CD14-positive monocyte (primary cell): Measurements from ENCODE around the gene DNMT3A. TPM values are rescaled to one million over a fixed set of nuclear protein-coding genes. Genes with fewer than 3 reads are reported as not detected.

Source experiments
- DNase-seq, 3 donors: peaks; one replicate each; pipeline ENCODE4 v3.0.0-alpha.2; 2011 to 2022
- H2AFZ ChIP-seq: 2 replicates; pipeline ENCODE4 v1.6.0; 2012; ENCODE audit warnings: mild to moderate bottlenecking, low read depth, low read length, inconsistent platforms; ENCODE audit not compliant: insufficient read depth, poor library complexity, severe bottlenecking
- H3K27ac ChIP-seq, 2 donors: 1 replicate in 1 of 2; 2 replicates in 1 of 2; pipeline ENCODE4 v1.5.1; 2012 to 2013; ENCODE audit warnings: low read length in 2 of 2, control low read depth in 1 of 2, inconsistent platforms in 1 of 2, low read depth in 1 of 2, mild to moderate bottlenecking in 1 of 2
- H3K27me3 ChIP-seq, 2 donors: one replicate each; pipeline versions ENCODE4 v1.6.0 to v1.6.1; 2011 to 2013; ENCODE audit warnings: low read length in 2 of 2; ENCODE audit not compliant: control insufficient read depth in 2 of 2, insufficient read depth in 2 of 2
- H3K36me3 ChIP-seq, 2 donors: replicated peaks in 1 of 2; 1 replicate in 1 of 2; 2 replicates in 1 of 2; pipeline versions ENCODE4 v1.5.1 to v1.6.1; 2012 to 2013; ENCODE audit warnings: low read length in 2 of 2, control low read depth in 1 of 2, inconsistent platforms in 1 of 2, mild to moderate bottlenecking in 1 of 2; ENCODE audit not compliant: insufficient read depth in 2 of 2, control insufficient read depth in 1 of 2
- H3K4me1 ChIP-seq, 2 donors: 1 replicate in 1 of 2; 2 replicates in 1 of 2; pipeline versions ENCODE4 v1.5.1 to v1.6.1; 2012 to 2013; ENCODE audit warnings: low read length in 2 of 2, control low read depth in 1 of 2, inconsistent platforms in 1 of 2, mild to moderate bottlenecking in 1 of 2, moderate library complexity in 1 of 2; ENCODE audit not compliant: insufficient read depth in 2 of 2, control insufficient read depth in 1 of 2
- H3K4me2 ChIP-seq: replicated peaks from 2 replicates; pipeline ENCODE3; 2012; ENCODE audit warnings: low read length, moderate library complexity, mild to moderate bottlenecking; ENCODE audit not compliant: poor library complexity, severe bottlenecking; ENCODE audit errors: extremely low read depth
- H3K4me3 ChIP-seq, 3 experiments: fragments of 200-600 bp in 1 of 3; sonication (generic) in 1 of 3; replicated peaks in 1 of 3; 1 replicate in 2 of 3; 2 replicates in 1 of 3; pipeline ENCODE4 v1.5.1; 2011 to 2013; ENCODE audit warnings: low read length in 3 of 3, mild to moderate bottlenecking in 3 of 3, control low read depth in 2 of 3, low read depth in 2 of 3, inconsistent platforms in 1 of 3, moderate library complexity in 1 of 3
- H3K79me2 ChIP-seq: 2 replicates; pipeline ENCODE4 v1.6.0; 2012; ENCODE audit warnings: mild to moderate bottlenecking, control low read depth, inconsistent platforms, low read length, moderate library complexity; ENCODE audit not compliant: insufficient read depth
- H3K9ac ChIP-seq: 2 replicates; pipeline ENCODE4 v1.6.0; 2017; ENCODE audit warnings: low read length, mild to moderate bottlenecking; ENCODE audit not compliant: insufficient read depth, poor library complexity, severe bottlenecking
- H3K9me3 ChIP-seq, 2 donors: replicated peaks in 1 of 2; 1 replicate in 1 of 2; 2 replicates in 1 of 2; pipeline versions ENCODE4 v1.5.1 to v1.6.1; 2012 to 2013; ENCODE audit warnings: low read length in 2 of 2, control low read depth in 1 of 2; ENCODE audit not compliant: control insufficient read depth in 1 of 2, insufficient read depth in 1 of 2
- H4K20me1 ChIP-seq: 2 replicates; pipeline ENCODE4 v1.6.0; 2012; ENCODE audit warnings: mild to moderate bottlenecking, low read length, control low read depth, moderate library complexity; ENCODE audit not compliant: insufficient read depth
- H3K27ac Mint-ChIP-seq, 7 donors: one replicate each; pipeline ENCODE4 v1.8.0; 2020; ENCODE audit warnings: mild to moderate bottlenecking in 7 of 7, mixed read lengths in 7 of 7, moderate library complexity in 6 of 7, inconsistent platforms in 2 of 7
- H3K27me3 Mint-ChIP-seq, 3 donors: one replicate each; pipeline ENCODE4 v1.8.0; 2021 to 2022; ENCODE audit warnings: low read depth in 3 of 3, mild to moderate bottlenecking in 3 of 3, mixed read lengths in 3 of 3, moderate library complexity in 3 of 3, inconsistent platforms in 1 of 3
- H3K36me3 Mint-ChIP-seq, 2 donors: one replicate each; pipeline ENCODE4 v1.8.0; 2020; ENCODE audit warnings: mixed read lengths in 2 of 2, inconsistent platforms in 1 of 2, mild to moderate bottlenecking in 1 of 2
- H3K4me1 Mint-ChIP-seq: one replicate; pipeline ENCODE4 v1.8.0; 2020; ENCODE audit warnings: mild to moderate bottlenecking, mixed read lengths
- H3K4me3 Mint-ChIP-seq, 2 donors: one replicate each; pipeline ENCODE4 v1.8.0; 2020; ENCODE audit warnings: mild to moderate bottlenecking in 2 of 2, mixed read lengths in 2 of 2, moderate library complexity in 1 of 2
- H3K9me3 Mint-ChIP-seq, 7 donors: one replicate each; pipeline ENCODE4 v1.8.0; 2020 to 2022; ENCODE audit warnings: mixed read lengths in 7 of 7, mild to moderate bottlenecking in 6 of 7, moderate library complexity in 6 of 7, inconsistent platforms in 2 of 7
- CTCF ChIP-seq: fragments of 200-600 bp; IDR thresholded peaks from one replicate; pipeline ENCODE4 v1.8.0; 2022; ENCODE audit warnings: antibody characterized with exemption, mild to moderate bottlenecking
- WGBS: methylation state at CpG from one replicate; pipeline ENCODE4 v1.1.5; 2013; ENCODE audit warnings: missing lambda C conversion rate; ENCODE audit not compliant: insufficient coverage; 5-methylcytosine and 5-hydroxymethylcytosine counted together
- intact Hi-C, 2 donors: fragments of 100-400 bp; cut with micrococcal nuclease; formaldehyde crosslinking; loops; one replicate each; pipeline versions ENCODE4 v1.15.0 to v1.15.1; 2023
- polyA plus RNA-seq, 3 donors: library from polyadenylated mRNA; depleted of rRNA in 1 of 3; unstranded in 2 of 3; stranded (reverse) in 1 of 3; fragments of 300-500 nt in 2 of 3; fragments of >200 nt in 1 of 3; fragmentation: Illumina TruSeq in 2 of 3; gene quantifications; 1 replicate in 2 of 3; 2 replicates in 1 of 3; pipeline ENCODE4 v1.2.3, GENCODE V29; 2012 to 2021

Gene DNMT3A
- polyA plus RNA-seq, 3 donors = 1.7 to 7.9 (median 2.7) TPM

- no peak for DNase-seq
- peaks cover 0 to 6% (median 0%) of the 10 kb centered on the region in 7 donors for H3K9me3 Mint-ChIP-seq
- H2AFZ ChIP-seq = no peak overlapping the region
- no peak overlapping the region for H3K27ac ChIP-seq
- peaks cover 20 to 26% of the 10 kb centered on the region in 2 donors for H3K4me1 ChIP-seq
- TF ChIP-seq CTCF = no peak
- no peaks in the 10 kb centered on the region for H3K79me2 ChIP-seq
- no peaks in the 10 kb centered on the region for H3K27me3 ChIP-seq
- H3K4me2 ChIP-seq = peak overlapping the region; percentile 76
- no peaks in the 10 kb centered on the region for H4K20me1 ChIP-seq
- peaks cover 0 to 10% (median 8%) of the 10 kb centered on the region in 3 donors for H3K27me3 Mint-ChIP-seq
- no peak overlapping the region for H3K4me3 ChIP-seq
- peaks cover 31% of the 10 kb centered on the region for H3K4me1 Mint-ChIP-seq
- H3K36me3 ChIP-seq = no peaks in the 10 kb centered on the region
- no peak overlapping the region for H3K9ac ChIP-seq
- intact Hi-C loops = no loop called here
- H3K36me3 Mint-ChIP-seq = no peaks in the 10 kb centered on the region
- H3K9me3 ChIP-seq = no peaks in the 10 kb centered on the region
- H3K4me3 Mint-ChIP-seq = no peak overlapping the region
- H3K27ac Mint-ChIP-seq = peak overlapping the region in 2 of 7 donors; percentile 46 to 76
- WGBS = 88% methylated on average over 11 of the region's 16 CpGs
Observed at GRCh38 chr2:25375989-25376545, 34.3 kb upstream of the DNMT3A start.

- H4K20me1 ChIP-seq = no peaks in the 10 kb centered on the region
- H3K36me3 Mint-ChIP-seq = no peaks in the 10 kb centered on the region
- H2AFZ ChIP-seq = no peak overlapping the region
- no peaks in the 10 kb centered on the region for H3K9me3 ChIP-seq
- no peak overlapping the region for H3K27ac ChIP-seq
- no peak overlapping the region for H3K4me2 ChIP-seq
- intact Hi-C loops = no loop called here
- H3K4me1 Mint-ChIP-seq = peaks cover 31% of the 10 kb centered on the region
- H3K27me3 ChIP-seq = no peaks in the 10 kb centered on the region
- no peak for TF ChIP-seq CTCF
- peaks cover 0 to 6% (median 0%) of the 10 kb centered on the region in 7 donors for H3K9me3 Mint-ChIP-seq
- peak overlapping the region in 2 of 7 donors; percentile 33 to 55 for H3K27ac Mint-ChIP-seq
- H3K9ac ChIP-seq = no peak overlapping the region
- WGBS = 70% methylated on average over 15 of the region's 17 CpGs
- peaks cover 20 to 26% of the 10 kb centered on the region in 2 donors for H3K4me1 ChIP-seq
- no peak for DNase-seq
- H3K4me3 ChIP-seq = no peak overlapping the region
- H3K79me2 ChIP-seq = no peaks in the 10 kb centered on the region
- no peak overlapping the region for H3K4me3 Mint-ChIP-seq
- no peaks in the 10 kb centered on the region for H3K36me3 ChIP-seq
- H3K27me3 Mint-ChIP-seq = peaks cover 0 to 10% (median 8%) of the 10 kb centered on the region in 3 donors
Observed at GRCh38 chr2:25375371-25375988, 33.8 kb upstream of the DNMT3A start.
